ENCODE results near the gene DUSP5.
"Not testable (repeated sequence)": the region's sequence is repeated elsewhere in the genome, so short reads cannot be mapped to it uniquely, and the experiment has no call there.

DNA sequence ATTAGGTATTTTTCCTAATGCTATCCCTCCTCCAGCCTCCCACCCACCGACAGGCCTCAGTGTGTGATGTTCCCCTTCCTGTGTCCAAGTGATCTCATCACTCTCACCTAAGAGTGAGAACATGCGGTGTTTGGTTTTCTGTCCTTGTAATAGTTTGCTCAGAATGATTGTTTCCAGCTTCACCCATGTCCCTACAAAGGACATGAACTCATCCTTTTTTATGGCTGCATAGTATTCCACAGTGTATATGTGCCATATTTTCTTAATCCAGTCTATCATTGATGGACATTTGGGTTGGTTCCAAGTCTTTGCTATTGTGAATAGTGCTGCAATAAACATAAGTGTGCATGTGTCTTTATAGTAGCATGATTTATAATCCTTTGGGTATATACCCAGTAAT is 29.4 kb upstream of the DUSP5 start:
- TF ChIP-seq, protein P1, sequence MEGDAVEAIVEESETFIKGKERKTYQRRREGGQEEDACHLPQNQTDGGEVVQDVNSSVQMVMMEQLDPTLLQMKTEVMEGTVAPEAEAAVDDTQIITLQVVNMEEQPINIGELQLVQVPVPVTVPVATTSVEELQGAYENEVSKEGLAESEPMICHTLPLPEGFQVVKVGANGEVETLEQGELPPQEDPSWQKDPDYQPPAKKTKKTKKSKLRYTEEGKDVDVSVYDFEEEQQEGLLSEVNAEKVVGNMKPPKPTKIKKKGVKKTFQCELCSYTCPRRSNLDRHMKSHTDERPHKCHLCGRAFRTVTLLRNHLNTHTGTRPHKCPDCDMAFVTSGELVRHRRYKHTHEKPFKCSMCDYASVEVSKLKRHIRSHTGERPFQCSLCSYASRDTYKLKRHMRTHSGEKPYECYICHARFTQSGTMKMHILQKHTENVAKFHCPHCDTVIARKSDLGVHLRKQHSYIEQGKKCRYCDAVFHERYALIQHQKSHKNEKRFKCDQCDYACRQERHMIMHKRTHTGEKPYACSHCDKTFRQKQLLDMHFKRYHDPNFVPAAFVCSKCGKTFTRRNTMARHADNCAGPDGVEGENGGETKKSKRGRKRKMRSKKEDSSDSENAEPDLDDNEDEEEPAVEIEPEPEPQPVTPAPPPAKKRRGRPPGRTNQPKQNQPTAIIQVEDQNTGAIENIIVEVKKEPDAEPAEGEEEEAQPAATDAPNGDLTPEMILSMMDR (IDR thresholded peaks at IDR 0.05), result not testable (repeated sequence)
- TF ChIP-seq POLR2A (IDR thresholded peaks at IDR 0.05), result not testable (repeated sequence)
